WTC11 (cell line): ENCODE results near the gene DAPK1. TPM values are rescaled to one million over a fixed set of nuclear protein-coding genes. Genes with fewer than 3 reads are reported as not detected.

Source experiments
- ATAC-seq: fragments of 200-7000 bp; cut with Tn5 transposase; 2 replicates; pipeline ENCODE4 v1.10.0; 2021; ENCODE audit warnings: mild to moderate bottlenecking, moderate library complexity
- CTCF ChIA-PET: fragments of 300-600 bp; sonication (Branson Sonifier 250); formaldehyde crosslinking; loops from one replicate; lab custom pipeline; 2021; ENCODE audit warnings: antibody characterized with exemption; lab: Charles Lee
- POLR2A ChIA-PET: fragments of 350-600 bp; sonication (Branson Sonifier 250); formaldehyde crosslinking; loops from one replicate; lab custom pipeline; 2021; ENCODE audit warnings: antibody characterized with exemption; lab: Charles Lee
- DNase-seq: peaks from one replicate; pipeline ENCODE4 v3.0.0; 2021; ENCODE audit warnings: low spot score
- H3K27ac Mint-ChIP-seq: 2 replicates; pipeline ENCODE4 v1.8.0; 2021; ENCODE audit warnings: mixed read lengths
- H3K27me3 Mint-ChIP-seq: 2 replicates; pipeline ENCODE4 v1.8.0; 2021; ENCODE audit warnings: low read depth, mild to moderate bottlenecking, moderate library complexity, mixed read lengths
- H3K36me3 Mint-ChIP-seq: 2 replicates; pipeline ENCODE4 v1.8.0; 2021; ENCODE audit warnings: mixed read lengths
- H3K4me1 Mint-ChIP-seq: 2 replicates; pipeline ENCODE4 v1.8.0; 2022; ENCODE audit warnings: mixed read lengths
- H3K4me3 Mint-ChIP-seq: 2 replicates; pipeline ENCODE4 v1.8.0; 2021; ENCODE audit warnings: mild to moderate bottlenecking, moderate library complexity, mixed read lengths
- H3K9me3 Mint-ChIP-seq: 2 replicates; pipeline ENCODE4 v1.8.0; 2021; ENCODE audit warnings: mixed read lengths
- CBFB ChIP-seq: sonication (generic); formaldehyde crosslinking; IDR thresholded peaks from 2 replicates; pipeline ENCODE4 v1.8.1; 2022; ENCODE audit warnings: mild to moderate bottlenecking, low read depth, missing genetic modification reagents
- CREM ChIP-seq: sonication (generic); formaldehyde crosslinking; IDR thresholded peaks from 2 replicates; pipeline ENCODE4 v1.8.1; 2022; ENCODE audit warnings: mild to moderate bottlenecking, missing genetic modification reagents, moderate library complexity
- ELF4 ChIP-seq: sonication (generic); formaldehyde crosslinking; IDR thresholded peaks from 2 replicates; pipeline ENCODE4 v1.8.1; 2022; ENCODE audit warnings: low read depth, mild to moderate bottlenecking, moderate library complexity, missing genetic modification reagents
- ESRRA ChIP-seq: sonication (generic); formaldehyde crosslinking; IDR thresholded peaks from 2 replicates; pipeline ENCODE4 v1.8.1; 2022; ENCODE audit warnings: mild to moderate bottlenecking, missing genetic modification reagents, borderline replicate concordance
- ETV6 ChIP-seq: sonication (generic); formaldehyde crosslinking; IDR thresholded peaks from 2 replicates; pipeline ENCODE4 v1.8.1; 2022; ENCODE audit warnings: mild to moderate bottlenecking, missing genetic modification reagents
- GABPB1 ChIP-seq: sonication (generic); formaldehyde crosslinking; IDR thresholded peaks from 2 replicates; pipeline ENCODE4 v1.8.1; 2023; ENCODE audit warnings: mild to moderate bottlenecking, missing genetic modification reagents
- HMGA2 ChIP-seq: fragments of 250-450 bp; sonication (Bioruptor Pico); IDR thresholded peaks from 2 replicates; pipeline ENCODE4 v1.4.0; 2021; ENCODE audit warnings: mild to moderate bottlenecking, moderate library complexity
- NFE2L1 ChIP-seq: sonication (generic); formaldehyde crosslinking; IDR thresholded peaks from 2 replicates; pipeline ENCODE4 v1.8.1; 2023; ENCODE audit warnings: missing genetic modification reagents
- NR1H2 ChIP-seq: sonication (generic); formaldehyde crosslinking; IDR thresholded peaks from 2 replicates; pipeline ENCODE4 v1.9.0; 2021; ENCODE audit warnings: mild to moderate bottlenecking, moderate library complexity, missing genetic modification reagents
- NR3C1 ChIP-seq: sonication (generic); formaldehyde crosslinking; conservative IDR thresholded peaks from 2 replicates; pipeline ENCODE4 v1.8.1; 2023; ENCODE audit warnings: low read depth, mild to moderate bottlenecking, missing genetic modification reagents
- SMAD3 ChIP-seq: sonication (generic); formaldehyde crosslinking; IDR thresholded peaks from 2 replicates; pipeline ENCODE4 v1.8.0; 2022; ENCODE audit warnings: missing genetic modification reagents, mild to moderate bottlenecking, borderline replicate concordance
- SOX15 ChIP-seq: fragments of 250-450 bp; sonication (Bioruptor Pico); IDR thresholded peaks from 2 replicates; pipeline ENCODE4 v1.9.0; 2021; ENCODE audit warnings: mild to moderate bottlenecking
- TEAD4 ChIP-seq: sonication (generic); formaldehyde crosslinking; IDR thresholded peaks from 2 replicates; pipeline ENCODE4 v1.8.0; 2022; ENCODE audit warnings: mild to moderate bottlenecking, missing genetic modification reagents
- TP53 ChIP-seq: sonication (generic); formaldehyde crosslinking; IDR thresholded peaks from 2 replicates; pipeline ENCODE4 v1.8.1; 2023; ENCODE audit warnings: mild to moderate bottlenecking, missing genetic modification reagents
- ZBTB21 ChIP-seq: sonication (generic); formaldehyde crosslinking; IDR thresholded peaks from 2 replicates; pipeline ENCODE4 v1.8.1; 2023; ENCODE audit warnings: mild to moderate bottlenecking, missing genetic modification reagents, borderline replicate concordance
- ZNF121 ChIP-seq: sonication (generic); formaldehyde crosslinking; IDR thresholded peaks from 2 replicates; pipeline ENCODE4 v1.8.0; 2023; ENCODE audit warnings: missing genetic modification reagents
- ZNF219 ChIP-seq: sonication (generic); formaldehyde crosslinking; IDR thresholded peaks from 2 replicates; pipeline ENCODE4 v1.8.0; 2023; ENCODE audit warnings: missing genetic modification reagents, mild to moderate bottlenecking, borderline replicate concordance
- total RNA-seq: library from RNA; stranded (reverse); gene quantifications from 3 replicates; pipeline ENCODE4 v1.2.3, GENCODE V29; 2021
- TF ChIP-seq, protein P1 (sequence below): fragments of 250-450 bp; sonication (Bioruptor Pico); IDR thresholded peaks from 2 replicates; pipeline ENCODE4 v1.9.0; 2021; ENCODE audit warnings: mild to moderate bottlenecking
- TF ChIP-seq, protein P2 (sequence below): sonication (generic); formaldehyde crosslinking; IDR thresholded peaks from 2 replicates; pipeline ENCODE4 v1.8.0; 2022; ENCODE audit warnings: missing genetic modification reagents
- TF ChIP-seq, protein P3 (sequence below): fragments of 200-600 bp; IDR thresholded peaks from 2 replicates; pipeline ENCODE4 v1.8.0; 2022; ENCODE audit warnings: antibody characterized with exemption
- TF ChIP-seq, protein P4 (sequence below): sonication (generic); formaldehyde crosslinking; IDR thresholded peaks from 2 replicates; pipeline ENCODE4 v1.8.0; 2022; ENCODE audit warnings: mild to moderate bottlenecking, missing genetic modification reagents
- TF ChIP-seq, protein P5 (sequence below): sonication (generic); formaldehyde crosslinking; IDR thresholded peaks from 2 replicates; pipeline ENCODE4 v1.8.1; 2023; ENCODE audit warnings: mild to moderate bottlenecking, missing genetic modification reagents, moderate library complexity

Gene DAPK1
- total RNA-seq, 1 experiment from 2014 or later = 129 TPM

DNA sequence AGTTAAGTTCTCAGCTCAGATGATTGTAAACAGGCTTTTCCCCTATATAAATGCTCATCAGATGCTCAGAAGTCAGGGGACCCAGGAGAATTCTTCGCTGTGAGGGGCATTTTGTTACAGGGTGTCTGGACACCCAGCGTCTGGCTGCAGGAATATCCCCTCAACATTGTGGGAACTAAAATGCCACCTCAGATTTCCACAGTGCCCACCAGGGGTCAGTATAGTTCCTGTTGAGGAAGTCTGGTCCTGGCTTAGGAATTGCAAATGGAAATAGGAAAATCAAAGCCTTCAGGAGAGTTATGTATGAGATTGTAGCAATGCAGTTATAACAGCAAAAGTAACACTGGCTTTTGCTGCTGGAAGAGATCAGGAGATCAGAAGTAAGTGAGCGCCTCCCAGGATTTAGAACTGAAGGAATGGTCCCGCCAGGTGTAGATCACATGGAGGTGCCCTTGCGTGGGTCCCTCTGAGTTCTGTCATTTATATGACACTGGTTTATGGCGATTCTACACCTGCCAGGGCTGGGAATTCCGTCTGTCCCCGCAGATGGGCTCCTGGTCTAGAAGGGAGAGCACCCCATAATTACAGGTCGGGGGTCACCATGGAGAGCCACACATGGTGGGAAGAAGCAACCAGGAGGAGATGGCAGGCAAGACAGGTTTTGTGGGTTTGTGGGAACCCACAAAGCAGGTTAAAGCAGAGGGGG, 181.1 kb downstream of the DAPK1 start:
- CTCF ChIA-PET = no interaction called here
- Mint-ChIP-seq H3K27ac (no peak overlapping the region), H3K27me3 (no peaks in the 10 kb centered on the region)

DNA sequence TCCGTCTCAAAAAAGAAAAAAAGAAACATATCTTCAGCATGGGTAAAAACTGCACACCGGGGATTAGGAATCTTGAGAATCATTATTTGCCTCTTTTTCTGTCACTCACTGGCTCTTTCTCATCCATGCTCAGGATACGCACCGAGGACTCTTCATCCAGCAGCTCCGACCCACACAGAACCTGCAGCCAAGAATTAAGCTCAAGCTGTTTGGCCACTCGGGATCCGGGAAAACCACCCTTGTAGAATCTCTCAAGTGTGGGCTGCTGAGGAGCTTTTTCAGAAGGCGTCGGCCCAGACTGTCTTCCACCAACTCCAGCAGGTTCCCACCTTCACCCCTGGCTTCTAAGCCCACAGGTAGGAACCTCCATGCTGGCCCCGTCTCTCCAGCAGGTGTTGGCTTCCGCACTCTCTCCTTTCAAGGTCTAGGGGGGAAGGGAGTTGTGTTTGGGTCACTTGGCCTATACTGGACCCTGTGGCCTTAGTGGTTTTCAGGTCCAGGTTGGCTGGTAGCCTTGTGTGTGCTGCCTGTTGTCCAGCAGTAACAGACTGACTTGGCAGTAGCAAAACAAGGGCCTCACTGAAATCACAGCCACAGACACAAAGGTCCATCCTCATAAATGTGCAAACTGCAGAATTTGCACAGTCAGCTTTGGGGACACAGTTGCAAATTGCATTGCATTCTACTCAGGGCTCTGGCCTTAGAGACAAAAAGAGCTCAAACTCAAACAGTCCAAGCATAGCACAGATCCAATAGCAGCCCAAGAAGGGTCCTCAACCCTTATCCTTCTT, 183.8 kb downstream of the DAPK1 start:
- no peak overlapping the region for H3K27ac Mint-ChIP-seq
- no peak for TF ChIP-seq GABPB1 (CRISPR knock-in tag)
- TF ChIP-seq ZBTB21 (CRISPR knock-in tag) = no peak
- TF ChIP-seq HMGA2 (CRISPR knock-in tag) = no peak
- TF ChIP-seq NFE2L1 (CRISPR knock-in tag) = no peak
- no peak for TF ChIP-seq ZNF121 (CRISPR knock-in tag)
- TF ChIP-seq SMAD3 (CRISPR knock-in tag) = no peak
- H3K27me3 Mint-ChIP-seq = no peaks in the 10 kb centered on the region
- H3K4me1 Mint-ChIP-seq = peaks cover 17% of the 10 kb centered on the region
- peaks cover 38% of the 10 kb centered on the region for H3K36me3 Mint-ChIP-seq
- no peaks in the 10 kb centered on the region for H3K9me3 Mint-ChIP-seq
- ATAC-seq (no peak), DNase-seq (no peak)
- POLR2A ChIA-PET = no interaction called here
- H3K4me3 Mint-ChIP-seq = no peak overlapping the region
- CTCF ChIA-PET = interaction anchor here (0.6 to 1.3 kb wide), 2 partner anchors 45 to 465 kb away, joined by 3 read pairs; partner anchors contain the start of gene CTSL

More for the DNA sequence above, 181.1 kb downstream of the DAPK1 start:
- POLR2A ChIA-PET = no interaction called here
- H3K9me3 Mint-ChIP-seq = no peaks in the 10 kb centered on the region
- DNase-seq (peak; percentile 69), ATAC-seq (peak; percentile 74)
- H3K4me1 Mint-ChIP-seq = peaks cover 6% of the 10 kb centered on the region
- H3K36me3 Mint-ChIP-seq = peaks cover 23% of the 10 kb centered on the region
- no peak overlapping the region for H3K4me3 Mint-ChIP-seq
- TF ChIP-seq CBFB (CRISPR knock-in tag) (no peak), CREM (CRISPR knock-in tag) (no peak), GABPB1 (CRISPR knock-in tag) (no peak), ZNF219 (CRISPR knock-in tag) (no peak), NR3C1 (CRISPR knock-in tag) (no peak)
- TF ChIP-seq, protein P1, sequence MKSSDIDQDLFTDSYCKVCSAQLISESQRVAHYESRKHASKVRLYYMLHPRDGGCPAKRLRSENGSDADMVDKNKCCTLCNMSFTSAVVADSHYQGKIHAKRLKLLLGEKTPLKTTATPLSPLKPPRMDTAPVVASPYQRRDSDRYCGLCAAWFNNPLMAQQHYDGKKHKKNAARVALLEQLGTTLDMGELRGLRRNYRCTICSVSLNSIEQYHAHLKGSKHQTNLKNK (CRISPR knock-in tag) = no peak
- TF ChIP-seq, protein P2, sequence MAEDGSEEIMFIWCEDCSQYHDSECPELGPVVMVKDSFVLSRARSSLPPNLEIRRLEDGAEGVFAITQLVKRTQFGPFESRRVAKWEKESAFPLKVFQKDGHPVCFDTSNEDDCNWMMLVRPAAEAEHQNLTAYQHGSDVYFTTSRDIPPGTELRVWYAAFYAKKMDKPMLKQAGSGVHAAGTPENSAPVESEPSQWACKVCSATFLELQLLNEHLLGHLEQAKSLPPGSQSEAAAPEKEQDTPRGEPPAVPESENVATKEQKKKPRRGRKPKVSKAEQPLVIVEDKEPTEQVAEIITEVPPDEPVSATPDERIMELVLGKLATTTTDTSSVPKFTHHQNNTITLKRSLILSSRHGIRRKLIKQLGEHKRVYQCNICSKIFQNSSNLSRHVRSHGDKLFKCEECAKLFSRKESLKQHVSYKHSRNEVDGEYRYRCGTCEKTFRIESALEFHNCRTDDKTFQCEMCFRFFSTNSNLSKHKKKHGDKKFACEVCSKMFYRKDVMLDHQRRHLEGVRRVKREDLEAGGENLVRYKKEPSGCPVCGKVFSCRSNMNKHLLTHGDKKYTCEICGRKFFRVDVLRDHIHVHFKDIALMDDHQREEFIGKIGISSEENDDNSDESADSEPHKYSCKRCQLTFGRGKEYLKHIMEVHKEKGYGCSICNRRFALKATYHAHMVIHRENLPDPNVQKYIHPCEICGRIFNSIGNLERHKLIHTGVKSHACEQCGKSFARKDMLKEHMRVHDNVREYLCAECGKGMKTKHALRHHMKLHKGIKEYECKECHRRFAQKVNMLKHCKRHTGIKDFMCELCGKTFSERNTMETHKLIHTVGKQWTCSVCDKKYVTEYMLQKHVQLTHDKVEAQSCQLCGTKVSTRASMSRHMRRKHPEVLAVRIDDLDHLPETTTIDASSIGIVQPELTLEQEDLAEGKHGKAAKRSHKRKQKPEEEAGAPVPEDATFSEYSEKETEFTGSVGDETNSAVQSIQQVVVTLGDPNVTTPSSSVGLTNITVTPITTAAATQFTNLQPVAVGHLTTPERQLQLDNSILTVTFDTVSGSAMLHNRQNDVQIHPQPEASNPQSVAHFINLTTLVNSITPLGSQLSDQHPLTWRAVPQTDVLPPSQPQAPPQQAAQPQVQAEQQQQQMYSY (CRISPR knock-in tag) = no peak
- TF ChIP-seq, protein P3, sequence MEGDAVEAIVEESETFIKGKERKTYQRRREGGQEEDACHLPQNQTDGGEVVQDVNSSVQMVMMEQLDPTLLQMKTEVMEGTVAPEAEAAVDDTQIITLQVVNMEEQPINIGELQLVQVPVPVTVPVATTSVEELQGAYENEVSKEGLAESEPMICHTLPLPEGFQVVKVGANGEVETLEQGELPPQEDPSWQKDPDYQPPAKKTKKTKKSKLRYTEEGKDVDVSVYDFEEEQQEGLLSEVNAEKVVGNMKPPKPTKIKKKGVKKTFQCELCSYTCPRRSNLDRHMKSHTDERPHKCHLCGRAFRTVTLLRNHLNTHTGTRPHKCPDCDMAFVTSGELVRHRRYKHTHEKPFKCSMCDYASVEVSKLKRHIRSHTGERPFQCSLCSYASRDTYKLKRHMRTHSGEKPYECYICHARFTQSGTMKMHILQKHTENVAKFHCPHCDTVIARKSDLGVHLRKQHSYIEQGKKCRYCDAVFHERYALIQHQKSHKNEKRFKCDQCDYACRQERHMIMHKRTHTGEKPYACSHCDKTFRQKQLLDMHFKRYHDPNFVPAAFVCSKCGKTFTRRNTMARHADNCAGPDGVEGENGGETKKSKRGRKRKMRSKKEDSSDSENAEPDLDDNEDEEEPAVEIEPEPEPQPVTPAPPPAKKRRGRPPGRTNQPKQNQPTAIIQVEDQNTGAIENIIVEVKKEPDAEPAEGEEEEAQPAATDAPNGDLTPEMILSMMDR = peak; percentile 53

DNA sequence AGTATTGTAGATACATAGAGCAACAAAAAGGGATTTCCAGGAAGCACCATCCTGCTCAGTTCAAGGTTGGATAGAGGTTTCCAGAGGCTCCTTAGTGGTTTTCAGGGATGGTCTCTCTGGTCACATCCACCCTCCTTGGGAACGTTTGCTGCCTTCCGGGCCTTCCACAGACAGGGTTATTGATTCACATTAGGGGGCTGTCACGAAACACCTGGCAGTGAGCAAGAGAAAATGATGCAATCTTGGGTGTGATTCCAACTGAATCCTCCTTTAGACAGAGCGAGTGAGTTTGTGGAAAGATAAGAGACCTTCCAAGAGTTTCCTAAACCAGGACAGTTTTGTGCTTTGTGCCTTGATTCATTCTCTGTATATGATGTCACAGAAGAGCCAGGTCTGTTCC, 184.4 kb downstream of the DAPK1 start:
- ChIA-PET POLR2A (no interaction called here), CTCF (interaction anchor here (0.6 kb wide), 1 partner anchor 466 kb away, joined by 3 read pairs; no protein-coding TSS in a partner anchor)
- no peak overlapping the region for H3K27ac Mint-ChIP-seq
- no peak overlapping the region for H3K4me3 Mint-ChIP-seq
- ATAC-seq = no peak
- H3K36me3 Mint-ChIP-seq = peaks cover 43% of the 10 kb centered on the region
- no peaks in the 10 kb centered on the region for H3K27me3 Mint-ChIP-seq
- H3K4me1 Mint-ChIP-seq = peaks cover 17% of the 10 kb centered on the region
- no peaks in the 10 kb centered on the region for H3K9me3 Mint-ChIP-seq
- no peak for DNase-seq
- no peak for TF ChIP-seq SOX15 (CRISPR knock-in tag)
- TF ChIP-seq, protein P4, sequence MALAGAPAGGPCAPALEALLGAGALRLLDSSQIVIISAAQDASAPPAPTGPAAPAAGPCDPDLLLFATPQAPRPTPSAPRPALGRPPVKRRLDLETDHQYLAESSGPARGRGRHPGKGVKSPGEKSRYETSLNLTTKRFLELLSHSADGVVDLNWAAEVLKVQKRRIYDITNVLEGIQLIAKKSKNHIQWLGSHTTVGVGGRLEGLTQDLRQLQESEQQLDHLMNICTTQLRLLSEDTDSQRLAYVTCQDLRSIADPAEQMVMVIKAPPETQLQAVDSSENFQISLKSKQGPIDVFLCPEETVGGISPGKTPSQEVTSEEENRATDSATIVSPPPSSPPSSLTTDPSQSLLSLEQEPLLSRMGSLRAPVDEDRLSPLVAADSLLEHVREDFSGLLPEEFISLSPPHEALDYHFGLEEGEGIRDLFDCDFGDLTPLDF (CRISPR knock-in tag) = no peak
- no peak for TF ChIP-seq TEAD4 (CRISPR knock-in tag)
- no peak for TF ChIP-seq NR3C1 (CRISPR knock-in tag)
- TF ChIP-seq ESRRA (CRISPR knock-in tag) = no peak
- no peak for TF ChIP-seq ETV6 (CRISPR knock-in tag)
- TF ChIP-seq, protein P5, sequence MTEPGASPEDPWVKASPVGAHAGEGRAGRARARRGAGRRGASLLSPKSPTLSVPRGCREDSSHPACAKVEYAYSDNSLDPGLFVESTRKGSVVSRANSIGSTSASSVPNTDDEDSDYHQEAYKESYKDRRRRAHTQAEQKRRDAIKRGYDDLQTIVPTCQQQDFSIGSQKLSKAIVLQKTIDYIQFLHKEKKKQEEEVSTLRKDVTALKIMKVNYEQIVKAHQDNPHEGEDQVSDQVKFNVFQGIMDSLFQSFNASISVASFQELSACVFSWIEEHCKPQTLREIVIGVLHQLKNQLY (CRISPR knock-in tag) = no peak
- TF ChIP-seq ZNF219 (CRISPR knock-in tag) = no peak
- no peak for TF ChIP-seq TP53
- TF ChIP-seq NR1H2 (CRISPR knock-in tag) = no peak
- TF ChIP-seq ELF4 = no peak
